A549 (cell line): Measurements from ENCODE around the gene CPNE4. TPM values are rescaled to one million over a fixed set of nuclear protein-coding genes. Genes with fewer than 3 reads are reported as not detected.

Experiments
- ATAC-seq, 2 experiments: fragments of 200-7000 bp in 1 of 2; fragments of >200 bp in 1 of 2; cut with Nextera tagmentation in 1 of 2; cut with Tn5 transposase in 1 of 2; 3 replicates each; pipeline versions ENCODE4 v1.8.0 to v1.9.1; 2018 to 2020; ENCODE audit warnings: mild to moderate bottlenecking in 1 of 2, moderate library complexity in 1 of 2
- CTCF ChIA-PET: fragments of 300-600 bp; sonication (Branson Sonifier 250); formaldehyde crosslinking; extraction: SDS; loops from one replicate; lab custom pipeline; 2021; ENCODE audit warnings: antibody characterized with exemption, inconsistent platforms; lab: Yijun Ruan, JAX
- POLR2A ChIA-PET: fragments of 350-600 bp; formaldehyde crosslinking; extraction: SDS; loops from one replicate; lab custom pipeline; 2021; ENCODE audit warnings: antibody characterized with exemption, inconsistent platforms; lab: Yijun Ruan, JAX
- DNase-seq, 2 experiments: peaks; one replicate each; pipeline versions ENCODE4 v3.0.0 to v3.0.0-alpha.2; 2011 to 2016; ENCODE audit warnings: low read depth in 1 of 2, low spot score in 1 of 2
- FAIRE-seq: peaks from 2 replicates; lab custom pipeline; 2011; peaks lifted over from hg19 to GRCh38; lab: Jason Lieb, UNC
- H3K27ac ChIP-seq, 2 experiments: fragments of >200 bp; sonication (Bioruptor Twin); formaldehyde crosslinking; 3 replicates each; pipeline ENCODE4 v1.5.1; 2016 to 2017
- H3K4me1 ChIP-seq: fragments of >200 bp; sonication (Bioruptor Twin); formaldehyde crosslinking; 3 replicates; pipeline ENCODE4 v1.6.1; 2016
- H3K4me2 ChIP-seq: fragments of >200 bp; sonication (Bioruptor Twin); formaldehyde crosslinking; 3 replicates; pipeline ENCODE4 v1.6.1; 2016
- H3K4me3 ChIP-seq: fragments of >200 bp; sonication (Bioruptor Twin); formaldehyde crosslinking; 3 replicates; pipeline ENCODE4 v1.5.1; 2016
- H3K9me3 ChIP-seq: fragments of >200 bp; sonication (Bioruptor Twin); formaldehyde crosslinking; 3 replicates; pipeline ENCODE4 v1.6.1; 2016
- CBX2 ChIP-seq: fragments of 200-600 bp; sonication (generic); IDR thresholded peaks from 2 replicates; pipeline ENCODE4 v1.6.1; 2016; ENCODE audit warnings: low read depth, mild to moderate bottlenecking, borderline replicate concordance
- CEBPB ChIP-seq, 2 experiments: fragments of >200 bp in 1 of 2; sonication (Bioruptor Twin) in 1 of 2; formaldehyde crosslinking in 1 of 2; IDR thresholded peaks; 2 replicates each; pipeline ENCODE4 v1.6.1; 2012 to 2016
- CHD2 ChIP-seq: fragments of 150-350 bp; IDR thresholded peaks from 2 replicates; pipeline ENCODE4 v1.6.1; 2014; ENCODE audit warnings: low read length; ENCODE audit not compliant: partially characterized antibody
- CHD4 ChIP-seq: fragments of 200-600 bp; sonication (generic); IDR thresholded peaks from 2 replicates; pipeline ENCODE4 v1.6.1; 2016; ENCODE audit warnings: antibody characterized with exemption, mild to moderate bottlenecking, borderline replicate concordance
- FOSB ChIP-seq: fragments of 250-450 bp; sonication (Bioruptor Pico); IDR thresholded peaks from 2 replicates; pipeline ENCODE4 v1.5.0; 2020; ENCODE audit warnings: mild to moderate bottlenecking, moderate library complexity
- FOSL2 ChIP-seq, 2 experiments: fragments of 450-650 bp in 1 of 2; fragments of >200 bp in 1 of 2; sonication (Bioruptor Twin) in 1 of 2; formaldehyde crosslinking; IDR thresholded peaks; 2 replicates each; pipeline versions ENCODE4 v1.5.0 to v1.6.1; 2016 to 2020; ENCODE audit warnings: mild to moderate bottlenecking in 1 of 2, moderate library complexity in 1 of 2
- FOXS1 ChIP-seq: fragments of 250-450 bp; sonication (Bioruptor Pico); IDR thresholded peaks from 2 replicates; pipeline ENCODE4 v1.5.0; 2020; ENCODE audit warnings: mild to moderate bottlenecking, moderate library complexity
- HOXA7 ChIP-seq: fragments of 250-450 bp; sonication (Bioruptor Pico); IDR thresholded peaks from 2 replicates; pipeline ENCODE4 v1.5.0; 2020; ENCODE audit warnings: mild to moderate bottlenecking, moderate library complexity
- KDM1A ChIP-seq: fragments of 200-600 bp; sonication (generic); IDR thresholded peaks from 2 replicates; pipeline ENCODE4 v1.6.1; 2016; ENCODE audit warnings: low read depth, mild to moderate bottlenecking
- MAZ ChIP-seq: fragments of 150-350 bp; IDR thresholded peaks from 2 replicates; pipeline ENCODE4 v1.6.1; 2014; ENCODE audit warnings: antibody characterized with exemption, low read depth, low read length, borderline replicate concordance
- NFE2L2 ChIP-seq: fragments of 150-350 bp; conservative IDR thresholded peaks from 2 replicates; pipeline ENCODE4 v1.6.1; 2014; ENCODE audit warnings: low read length
- NPAS2 ChIP-seq: fragments of 250-450 bp; sonication (Bioruptor Pico); IDR thresholded peaks from 2 replicates; pipeline ENCODE4 v1.8.0; 2022; ENCODE audit warnings: mild to moderate bottlenecking, moderate library complexity, borderline replicate concordance
- PHF8 ChIP-seq: fragments of 200-600 bp; sonication (generic); IDR thresholded peaks from 2 replicates; pipeline ENCODE4 v1.6.1; 2016; ENCODE audit warnings: low read depth, mild to moderate bottlenecking, antibody characterized with exemption, moderate library complexity, borderline replicate concordance
- POLR2AphosphoS2 ChIP-seq: conservative IDR thresholded peaks from 2 replicates; pipeline ENCODE4 v1.6.1; 2012; ENCODE audit warnings: low read length, improper control_type of control experiment, inconsistent platforms
- RAD21 ChIP-seq, 2 experiments: fragments of >200 bp in 1 of 2; sonication (Bioruptor Twin) in 1 of 2; formaldehyde crosslinking in 1 of 2; IDR thresholded peaks in 1 of 2; conservative IDR thresholded peaks in 1 of 2; 2 replicates in 1 of 2; 3 replicates in 1 of 2; pipeline ENCODE4 v1.6.1; 2012 to 2018; ENCODE audit warnings: inconsistent platforms in 1 of 2
- RARB ChIP-seq: fragments of 250-450 bp; sonication (Bioruptor Pico); IDR thresholded peaks from 2 replicates; pipeline ENCODE4 v1.8.0; 2021; ENCODE audit warnings: mild to moderate bottlenecking, moderate library complexity
- SMC3 ChIP-seq: fragments of >200 bp; sonication (Bioruptor Twin); formaldehyde crosslinking; IDR thresholded peaks from 3 replicates; pipeline ENCODE4 v1.6.1; 2018; ENCODE audit warnings: inconsistent platforms
- SREBF2 ChIP-seq: fragments of 450-650 bp; IDR thresholded peaks from 2 replicates; pipeline ENCODE4 v1.6.1; 2014; ENCODE audit warnings: mild to moderate bottlenecking, moderate library complexity
- TFCP2L1 ChIP-seq: fragments of 250-450 bp; sonication (Bioruptor Pico); IDR thresholded peaks from 2 replicates; pipeline ENCODE4 v1.5.0; 2021; ENCODE audit warnings: mild to moderate bottlenecking
- ZC3H11A ChIP-seq: fragments of 450-650 bp; IDR thresholded peaks from 2 replicates; pipeline ENCODE4 v1.6.1; 2014; ENCODE audit warnings: antibody characterized with exemption, mild to moderate bottlenecking
- ZNF302 ChIP-seq: fragments of 250-450 bp; sonication (Bioruptor Pico); IDR thresholded peaks from 2 replicates; pipeline ENCODE4 v1.9.0; 2021; ENCODE audit warnings: inconsistent platforms, mild to moderate bottlenecking, moderate library complexity
- WGBS: methylation state at CpG from one replicate; pipeline ENCODE4 v1.1.6; 2017; ENCODE audit errors: missing lambda C conversion rate; 5-methylcytosine and 5-hydroxymethylcytosine counted together
- polyA plus RNA-seq, 4 experiments: library from polyadenylated mRNA; depleted of rRNA in 3 of 4; stranded (reverse); fragments of >200 nt; fragmentation: RNase III in 1 of 4; extraction: RNeasy Plus Mini Kit Qiagen cat#74134 plus additional on column Dnase treatment in 1 of 4; gene quantifications; 2 replicates in 3 of 4; 3 replicates in 1 of 4; pipeline ENCODE4 v1.2.3, GENCODE V29; 2011 to 2017
- TF ChIP-seq, protein P1 (sequence below): fragments of >200 bp; sonication (Bioruptor Twin); formaldehyde crosslinking; IDR thresholded peaks from 2 replicates; pipeline ENCODE4 v1.6.1; 2016
- TF ChIP-seq, protein P2 (sequence below): fragments of 250-450 bp; sonication (Bioruptor Pico); IDR thresholded peaks from 2 replicates; pipeline ENCODE4 v1.5.0; 2020; ENCODE audit warnings: low read depth, mild to moderate bottlenecking, moderate library complexity
- TF ChIP-seq, protein P3 (sequence below): fragments of >200 bp; sonication (Bioruptor Twin); formaldehyde crosslinking; IDR thresholded peaks from 3 replicates; pipeline ENCODE4 v1.5.1; 2016
- TF ChIP-seq, protein P4 (sequence below): fragments of 250-450 bp; sonication (Bioruptor Pico); IDR thresholded peaks from 2 replicates; pipeline ENCODE4 v1.5.0; 2021; ENCODE audit warnings: mild to moderate bottlenecking, moderate library complexity, borderline replicate concordance

CPNE4 gene
- polyA plus RNA-seq, 2 of the 4 experiments (the other 2 are of a cell fraction) = 3.6 to 8.7 TPM

DNA sequence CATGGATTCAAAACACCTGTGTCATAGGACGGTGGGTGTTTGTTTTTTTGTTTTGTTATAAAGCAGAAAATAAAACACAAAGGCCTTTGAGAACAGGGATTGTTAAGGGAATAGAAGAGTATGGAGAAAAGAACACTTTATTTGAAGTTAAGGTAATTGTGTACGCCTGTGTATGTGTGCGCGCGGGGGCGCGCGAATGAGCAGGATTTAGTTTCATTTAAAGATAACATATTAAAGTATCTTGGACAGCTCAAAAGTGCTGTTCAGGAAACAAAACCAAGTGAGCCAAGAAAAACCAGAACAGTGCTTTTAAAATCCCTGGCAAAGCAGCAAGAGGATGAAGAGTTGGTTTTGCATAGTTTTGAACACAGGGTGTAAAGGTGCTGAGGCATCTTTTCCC, 1.9 kb downstream of the CPNE4 start:
- FAIRE-seq (no peak), ATAC-seq (no peak), DNase-seq (no peak)
- Histone ChIP-seq H3K9me3 (no peaks in the 10 kb centered on the region), H3K4me3 (no peak overlapping the region), H3K4me2 (peak overlapping the region; percentile 96), H3K4me1 (peaks cover 28% of the 10 kb centered on the region), H3K27ac (no peak overlapping the region)
- ChIA-PET CTCF (interaction anchor here (0.9 to 1.1 kb wide), 2 partner anchors 147 to 238 kb away, joined by 3 to 4 read pairs; no protein-coding TSS in a partner anchor), POLR2A (no interaction called here)
- WGBS = 90% methylated on average over 8 of the region's 8 CpGs
- TF ChIP-seq MAZ (no peak), SMC3 (no peak), SREBF2 (no peak), KDM1A (no peak), FOSL2 (IDR thresholded peaks at IDR 0.05) (no peak), FOSL2 (CRISPR knock-in tag; IDR thresholded peaks at IDR 0.05) (no peak), CHD4 (no peak), FOSB (no peak)

DNA sequence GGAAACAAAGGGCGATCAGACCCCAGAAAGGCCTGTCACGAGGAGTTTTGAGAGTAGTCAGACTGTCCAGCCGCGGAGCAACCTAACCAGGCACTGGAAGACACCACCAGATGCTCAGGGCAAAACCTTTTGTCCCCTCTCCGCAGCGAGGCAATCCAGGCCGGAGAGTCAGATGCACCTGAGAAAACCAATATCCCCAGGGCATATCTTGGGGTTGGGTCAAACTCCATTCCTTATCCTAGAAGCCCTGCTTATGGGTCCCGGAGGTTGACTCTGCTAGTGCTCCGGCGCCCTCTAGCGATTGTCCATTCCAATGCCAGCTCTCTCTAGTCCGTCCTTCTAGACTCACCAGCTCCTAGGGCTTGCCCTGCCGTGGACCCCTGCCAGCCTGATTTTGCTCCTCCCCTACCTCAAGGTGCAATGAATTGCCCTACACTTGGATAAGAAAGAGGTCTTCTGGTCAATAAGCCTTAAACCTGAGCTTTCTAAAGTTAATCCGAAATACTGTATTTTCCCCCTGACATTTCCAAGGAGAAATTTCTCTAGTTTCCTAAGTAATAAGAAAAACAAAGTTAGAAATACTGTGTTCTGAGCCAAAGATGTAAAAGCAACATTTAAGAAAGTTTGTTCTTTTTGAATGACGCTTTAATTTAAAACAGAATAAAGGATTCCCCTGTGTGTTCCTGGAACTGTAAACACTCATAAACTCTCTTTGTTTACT, 5.5 kb downstream of the CPNE4 start:
- peak overlapping the region; percentile 75 for H3K4me2 ChIP-seq
- no peak for FAIRE-seq
- POLR2A ChIA-PET = no interaction called here

DNA sequence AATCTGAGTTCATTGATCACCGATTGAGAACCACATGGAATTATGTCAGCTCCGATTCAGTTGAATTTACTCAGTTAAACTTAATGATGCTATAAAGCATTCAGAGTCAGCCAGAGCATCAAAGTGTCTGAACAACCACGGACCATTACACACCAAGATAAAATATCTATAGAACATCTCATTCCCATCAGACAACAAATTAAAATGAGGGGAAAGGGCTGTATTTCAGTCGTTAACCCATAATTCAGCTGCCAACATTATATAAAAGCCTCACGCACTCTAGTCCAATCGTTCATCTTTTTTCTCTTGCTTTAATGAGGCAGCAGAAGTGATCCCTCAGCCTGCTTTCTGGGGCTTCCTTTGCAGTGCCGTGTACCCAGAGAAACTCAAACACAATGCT, 11.9 kb downstream of the CPNE4 start:
- no peaks in the 10 kb centered on the region for H3K9me3 ChIP-seq
- no peak for TF ChIP-seq SMC3
- TF ChIP-seq NPAS2 (CRISPR knock-in tag) = no peak
- no peak for TF ChIP-seq CEBPB (IDR thresholded peaks at IDR 0.05)
- TF ChIP-seq NFE2L2 = no peak
- TF ChIP-seq, protein P1, sequence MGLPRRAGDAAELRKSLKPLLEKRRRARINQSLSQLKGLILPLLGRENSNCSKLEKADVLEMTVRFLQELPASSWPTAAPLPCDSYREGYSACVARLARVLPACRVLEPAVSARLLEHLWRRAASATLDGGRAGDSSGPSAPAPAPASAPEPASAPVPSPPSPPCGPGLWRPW = no peak
- TF ChIP-seq POLR2AphosphoS2 = no peak
- no peak for TF ChIP-seq CBX2
- TF ChIP-seq HOXA7 (CRISPR knock-in tag) = no peak
- no peak for TF ChIP-seq ZC3H11A
- no peak for TF ChIP-seq CHD2
- no peak for TF ChIP-seq TFCP2L1 (CRISPR knock-in tag)
- TF ChIP-seq FOXS1 (CRISPR knock-in tag) = no peak
- TF ChIP-seq, protein P2, sequence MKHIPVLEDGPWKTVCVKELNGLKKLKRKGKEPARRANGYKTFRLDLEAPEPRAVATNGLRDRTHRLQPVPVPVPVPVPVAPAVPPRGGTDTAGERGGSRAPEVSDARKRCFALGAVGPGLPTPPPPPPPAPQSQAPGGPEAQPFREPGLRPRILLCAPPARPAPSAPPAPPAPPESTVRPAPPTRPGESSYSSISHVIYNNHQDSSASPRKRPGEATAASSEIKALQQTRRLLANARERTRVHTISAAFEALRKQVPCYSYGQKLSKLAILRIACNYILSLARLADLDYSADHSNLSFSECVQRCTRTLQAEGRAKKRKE (CRISPR knock-in tag) = no peak
- TF ChIP-seq ZNF302 (CRISPR knock-in tag) = no peak
- no peak for TF ChIP-seq PHF8
- TF ChIP-seq RARB (CRISPR knock-in tag) = no peak
- H3K27ac ChIP-seq = no peak overlapping the region
- no peak overlapping the region for H3K4me3 ChIP-seq
- ATAC-seq (no peak), DNase-seq (no peak), FAIRE-seq (no peak)
- H3K4me1 ChIP-seq = 0 out of 3 replicates have a peak, but pooled peaks cover 3% of the 10 kb centered on the region
- CTCF ChIA-PET = no interaction called here
- H3K4me2 ChIP-seq = no peak overlapping the region
- POLR2A ChIA-PET = no interaction called here
- WGBS = 78% methylated on average over 7 of the region's 7 CpGs

More for the DNA sequence above, 5.5 kb downstream of the CPNE4 start:
- CTCF ChIA-PET = interaction anchor here (0.5 to 3.1 kb wide), 32 partner anchors 9 to 999 kb away, joined by 3 to 68 read pairs (median 3); no protein-coding TSS in a partner anchor
- H3K4me1 ChIP-seq = peaks cover 29% of the 10 kb centered on the region
- H3K4me3 ChIP-seq = no peak overlapping the region
- peak; percentile 66 to 82 for DNase-seq
- ATAC-seq = peak; percentile 96 to 100
- TF ChIP-seq SMC3 = peak; percentile 80
- TF ChIP-seq, protein P3, sequence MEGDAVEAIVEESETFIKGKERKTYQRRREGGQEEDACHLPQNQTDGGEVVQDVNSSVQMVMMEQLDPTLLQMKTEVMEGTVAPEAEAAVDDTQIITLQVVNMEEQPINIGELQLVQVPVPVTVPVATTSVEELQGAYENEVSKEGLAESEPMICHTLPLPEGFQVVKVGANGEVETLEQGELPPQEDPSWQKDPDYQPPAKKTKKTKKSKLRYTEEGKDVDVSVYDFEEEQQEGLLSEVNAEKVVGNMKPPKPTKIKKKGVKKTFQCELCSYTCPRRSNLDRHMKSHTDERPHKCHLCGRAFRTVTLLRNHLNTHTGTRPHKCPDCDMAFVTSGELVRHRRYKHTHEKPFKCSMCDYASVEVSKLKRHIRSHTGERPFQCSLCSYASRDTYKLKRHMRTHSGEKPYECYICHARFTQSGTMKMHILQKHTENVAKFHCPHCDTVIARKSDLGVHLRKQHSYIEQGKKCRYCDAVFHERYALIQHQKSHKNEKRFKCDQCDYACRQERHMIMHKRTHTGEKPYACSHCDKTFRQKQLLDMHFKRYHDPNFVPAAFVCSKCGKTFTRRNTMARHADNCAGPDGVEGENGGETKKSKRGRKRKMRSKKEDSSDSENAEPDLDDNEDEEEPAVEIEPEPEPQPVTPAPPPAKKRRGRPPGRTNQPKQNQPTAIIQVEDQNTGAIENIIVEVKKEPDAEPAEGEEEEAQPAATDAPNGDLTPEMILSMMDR = peak; percentile 84
- TF ChIP-seq, protein P4, sequence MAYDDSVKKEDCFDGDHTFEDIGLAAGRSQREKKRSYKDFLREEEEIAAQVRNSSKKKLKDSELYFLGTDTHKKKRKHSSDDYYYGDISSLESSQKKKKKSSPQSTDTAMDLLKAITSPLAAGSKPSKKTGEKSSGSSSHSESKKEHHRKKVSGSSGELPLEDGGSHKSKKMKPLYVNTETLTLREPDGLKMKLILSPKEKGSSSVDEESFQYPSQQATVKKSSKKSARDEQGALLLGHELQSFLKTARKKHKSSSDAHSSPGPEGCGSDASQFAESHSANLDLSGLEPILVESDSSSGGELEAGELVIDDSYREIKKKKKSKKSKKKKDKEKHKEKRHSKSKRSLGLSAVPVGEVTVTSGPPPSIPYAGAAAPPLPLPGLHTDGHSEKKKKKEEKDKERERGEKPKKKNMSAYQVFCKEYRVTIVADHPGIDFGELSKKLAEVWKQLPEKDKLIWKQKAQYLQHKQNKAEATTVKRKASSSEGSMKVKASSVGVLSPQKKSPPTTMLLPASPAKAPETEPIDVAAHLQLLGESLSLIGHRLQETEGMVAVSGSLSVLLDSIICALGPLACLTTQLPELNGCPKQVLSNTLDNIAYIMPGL (CRISPR knock-in tag) = no peak
- peak; percentile 88 to 93 for TF ChIP-seq RAD21 (conservative IDR thresholded peaks at IDR 0.05 in 1 of 2, IDR thresholded peaks at IDR 0.05 in 1 of 2)
- 24% methylated on average over 15 of the region's 15 CpGs for WGBS
- 0 out of 6 replicates have a peak overlapping the region, but pooled peaks of 1 of the 2 experiments have one; percentile 22 for H3K27ac ChIP-seq
- no peaks in the 10 kb centered on the region for H3K9me3 ChIP-seq
